Naive thymus-derived CD8-positive, alpha-beta T cell (primary cell): ENCODE data around the gene NKX2-1. TPM values are rescaled to one million over a fixed set of nuclear protein-coding genes. Genes with fewer than 3 reads are reported as not detected.
"Not testable (repeated sequence)": the region's sequence is repeated elsewhere in the genome, so short reads cannot be mapped to it uniquely, and the experiment has no call there.

Source experiments
- ATAC-seq, 2 donors: fragments of 150-1000 bp; cut with Tn5 transposase in 1 of 2; sonication (Bioruptor Pico), chemical (Tn5 transposase) in 1 of 2; 1 replicate in 1 of 2; 2 replicates in 1 of 2; pipeline ENCODE4 v1.10.0; 2021; ENCODE audit warnings: mild to moderate bottlenecking in 2 of 2, moderate library complexity in 2 of 2
- POLR2A ChIA-PET: fragments of 350-600 bp; sonication (Branson Sonifier 250); formaldehyde crosslinking; loops from one replicate; lab custom pipeline; 2021; ENCODE audit warnings: antibody characterized with exemption; lab: Charles Lee
- DNase-seq, 10 donors: peaks; one replicate each; pipeline versions ENCODE4 v3.0.0 to v3.0.0-alpha.2; 2020 to 2022
- H3K27ac Mint-ChIP-seq, 10 donors: one replicate each; pipeline ENCODE4 v1.8.0; 2020 to 2022; ENCODE audit warnings: mild to moderate bottlenecking in 10 of 10, mixed read lengths in 10 of 10, moderate library complexity in 4 of 10, inconsistent platforms in 1 of 10
- H3K27me3 Mint-ChIP-seq, 5 donors: one replicate each; pipeline ENCODE4 v1.8.0; 2021 to 2022; ENCODE audit warnings: mixed read lengths in 5 of 5
- H3K36me3 Mint-ChIP-seq, 3 donors: one replicate each; pipeline ENCODE4 v1.8.0; 2020 to 2022; ENCODE audit warnings: mixed read lengths in 3 of 3, mild to moderate bottlenecking in 2 of 3, inconsistent platforms in 1 of 3
- H3K4me1 Mint-ChIP-seq, 4 donors: one replicate each; pipeline ENCODE4 v1.8.0; 2021 to 2022; ENCODE audit warnings: mixed read lengths in 4 of 4
- H3K4me3 Mint-ChIP-seq, 10 donors: one replicate each; pipeline ENCODE4 v1.8.0; 2020 to 2022; ENCODE audit warnings: mild to moderate bottlenecking in 10 of 10, mixed read lengths in 10 of 10, moderate library complexity in 6 of 10, inconsistent platforms in 1 of 10
- H3K9me3 Mint-ChIP-seq, 9 donors: one replicate each; pipeline ENCODE4 v1.8.0; 2020 to 2022; ENCODE audit warnings: mixed read lengths in 9 of 9, mild to moderate bottlenecking in 3 of 9, inconsistent platforms in 1 of 9, moderate library complexity in 1 of 9
- polyA plus RNA-seq, 3 donors: library from polyadenylated mRNA; unstranded; fragments of 300-500 nt; fragmentation: Illumina TruSeq; gene quantifications; one replicate each; pipeline ENCODE4 v1.2.3, GENCODE V29; 2021
- total RNA-seq, 8 experiments: library from RNA in 2 of 8; stranded (reverse) in 2 of 8; gene quantifications; one replicate each; pipeline ENCODE4 v1.2.3 and lab custom pipeline; 2021 to 2026

Gene NKX2-1
- total RNA-seq (not detected), polyA plus RNA-seq (not detected), total RNA-seq (lab: John Stamatoyannopoulos, UW) (0 reads per million in 6 experiments)

DNA sequence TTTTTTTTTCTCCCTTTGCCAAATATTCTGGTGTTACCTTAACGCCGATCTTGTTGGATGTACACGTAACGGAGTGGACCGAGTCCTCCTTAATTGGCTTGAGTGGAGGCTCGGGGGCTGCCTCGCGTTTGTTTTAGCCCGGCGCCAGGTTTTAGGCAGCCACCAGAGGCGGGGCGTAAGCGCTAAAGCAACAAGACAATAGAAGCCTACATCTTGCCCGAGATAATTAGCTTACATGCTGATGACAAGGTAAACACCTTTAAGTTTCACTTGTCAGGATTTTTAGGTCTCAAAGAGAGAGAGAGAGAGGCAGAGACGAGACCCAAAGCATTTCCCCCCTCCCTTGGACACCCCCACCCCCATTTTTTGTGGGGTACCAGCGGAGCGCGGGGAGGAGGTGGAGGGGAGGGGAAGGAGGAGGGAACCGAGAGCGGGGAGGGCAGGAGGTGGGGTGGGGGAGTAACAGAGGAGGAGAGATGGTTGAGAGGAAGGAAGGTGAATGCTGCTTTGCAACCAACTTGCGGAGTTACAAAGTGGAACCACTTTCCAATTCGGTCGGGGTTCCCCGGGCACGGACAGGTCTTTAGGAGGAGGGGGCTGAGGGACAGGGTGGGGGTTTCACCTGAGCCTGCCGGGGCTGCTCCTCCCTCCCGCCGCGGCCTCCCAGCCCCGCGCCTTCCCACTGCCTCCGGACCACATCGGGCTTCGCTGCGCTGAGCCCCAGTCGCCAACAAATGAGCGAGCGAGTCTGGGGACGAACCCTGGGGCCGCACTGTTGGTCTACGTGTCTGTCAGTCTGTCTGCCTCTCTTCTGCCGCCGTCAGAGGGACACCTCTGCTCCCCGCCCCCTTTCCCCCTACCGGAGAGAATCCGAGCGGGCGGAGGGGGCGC is at the start of gene NKX2-1:
Gene NKX2-1 (minus strand): TSS at position 802 of the 891 bp plus-strand sequence. CDS start 103 bp downstream, at position 699.
- Mint-ChIP-seq H3K4me3 (peak within 1 kb of the TSS; percentile 48 to 81 (median 70)), H3K4me1 (peaks cover 7 to 32% (median 20%) of the 10 kb centered on the region in 4 donors), H3K27me3 (peaks cover 33 to 71% (median 52%) of the 10 kb centered on the region in 5 donors), H3K27ac (peak within 1 kb of the TSS in 2 of 10 donors; percentile 15 to 75), H3K9me3 (peaks cover 0 to 10% (median 0%) of the 10 kb centered on the region in 9 donors), H3K36me3 (peaks cover 0 to 2% (median 0%) of the 10 kb centered on the region in 3 donors)
- POLR2A ChIA-PET: no interaction called here
- DNase-seq (no peak), ATAC-seq (no peak)

DNA sequence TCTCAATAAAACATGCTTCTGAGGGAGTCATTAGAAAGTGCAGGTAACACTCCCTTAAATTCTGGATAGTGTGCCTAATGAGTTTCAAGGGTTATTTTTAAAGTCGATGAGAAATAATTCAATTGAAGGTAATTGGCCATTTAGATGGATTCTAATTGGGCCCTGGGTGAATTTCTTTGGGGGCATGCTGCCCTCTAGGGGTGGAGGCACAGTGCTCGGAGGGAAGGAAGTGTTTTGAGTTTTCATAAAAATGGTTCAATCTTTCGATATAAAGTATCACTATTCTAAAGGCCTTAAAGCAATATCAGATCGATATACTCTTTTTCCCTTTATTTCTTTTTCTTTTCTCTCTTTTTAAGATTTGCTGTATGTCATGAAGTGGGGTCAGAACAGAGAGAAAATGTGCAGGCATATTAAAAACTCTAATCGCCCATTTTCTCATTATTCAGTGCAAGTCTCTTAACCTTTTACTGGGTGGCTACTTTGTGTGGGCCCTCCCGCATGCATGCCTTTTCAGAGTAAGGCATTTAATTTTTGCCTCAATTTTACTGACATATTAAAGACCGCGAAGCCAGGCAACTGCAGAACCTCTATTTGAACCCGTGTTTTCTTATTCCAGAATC is 36.9 kb upstream of the NKX2-1 start:
- Mint-ChIP-seq H3K27me3 (peaks cover 9 to 26% (median 13%) of the 10 kb centered on the region in 5 donors), H3K4me1 (no peaks in the 10 kb centered on the region), H3K27ac (no peak overlapping the region), H3K4me3 (no peak overlapping the region), H3K36me3 (no peaks in the 10 kb centered on the region), H3K9me3 (no peaks in the 10 kb centered on the region)
- DNase-seq: no peak
- no peak for ATAC-seq
- POLR2A ChIA-PET: no interaction called here

DNA sequence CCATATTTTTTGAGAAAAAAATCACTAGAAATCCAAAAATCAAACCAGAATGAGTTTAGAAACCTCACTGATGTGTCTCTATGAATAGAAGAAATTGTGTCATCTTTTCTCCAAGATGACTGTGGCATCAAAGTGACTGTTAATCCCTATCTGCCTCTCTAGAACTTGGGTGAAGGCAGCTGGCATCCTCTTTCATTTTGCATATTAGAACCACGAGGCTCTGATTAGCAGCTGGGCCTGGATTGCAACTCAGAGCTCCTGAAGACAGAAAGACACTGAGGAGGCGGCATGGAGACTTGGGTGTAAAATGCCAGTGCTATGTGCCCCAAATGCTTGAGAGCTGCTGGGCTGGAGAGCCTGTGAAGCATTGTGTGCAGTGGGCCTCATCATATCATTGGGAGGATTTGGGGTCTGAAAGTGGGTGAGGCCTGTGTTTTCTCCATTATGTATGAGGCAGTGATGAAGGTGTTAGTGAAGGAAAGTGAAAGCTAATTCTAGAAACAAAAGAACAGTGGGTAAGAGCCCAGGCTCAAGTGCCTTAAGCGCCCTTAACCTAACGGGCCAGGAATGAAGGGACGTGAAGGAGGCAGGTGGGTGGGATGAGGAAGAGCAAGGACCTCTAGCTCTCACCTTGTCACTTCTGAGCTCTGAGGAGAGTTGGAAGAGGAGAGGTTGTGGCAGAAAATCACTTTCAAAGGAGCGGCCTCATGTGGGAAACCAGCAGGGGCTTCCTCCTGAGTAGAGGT is 36.1 kb upstream of the NKX2-1 start:
- ATAC-seq (no peak), DNase-seq (no peak)
- no peak overlapping the region for H3K27ac Mint-ChIP-seq
- no peak overlapping the region for H3K4me3 Mint-ChIP-seq
- POLR2A ChIA-PET: no interaction called here
- no peaks in the 10 kb centered on the region for H3K9me3 Mint-ChIP-seq
- H3K36me3 Mint-ChIP-seq: no peaks in the 10 kb centered on the region
- peaks cover 8 to 19% (median 9%) of the 10 kb centered on the region in 5 donors for H3K27me3 Mint-ChIP-seq
- H3K4me1 Mint-ChIP-seq: no peaks in the 10 kb centered on the region

DNA sequence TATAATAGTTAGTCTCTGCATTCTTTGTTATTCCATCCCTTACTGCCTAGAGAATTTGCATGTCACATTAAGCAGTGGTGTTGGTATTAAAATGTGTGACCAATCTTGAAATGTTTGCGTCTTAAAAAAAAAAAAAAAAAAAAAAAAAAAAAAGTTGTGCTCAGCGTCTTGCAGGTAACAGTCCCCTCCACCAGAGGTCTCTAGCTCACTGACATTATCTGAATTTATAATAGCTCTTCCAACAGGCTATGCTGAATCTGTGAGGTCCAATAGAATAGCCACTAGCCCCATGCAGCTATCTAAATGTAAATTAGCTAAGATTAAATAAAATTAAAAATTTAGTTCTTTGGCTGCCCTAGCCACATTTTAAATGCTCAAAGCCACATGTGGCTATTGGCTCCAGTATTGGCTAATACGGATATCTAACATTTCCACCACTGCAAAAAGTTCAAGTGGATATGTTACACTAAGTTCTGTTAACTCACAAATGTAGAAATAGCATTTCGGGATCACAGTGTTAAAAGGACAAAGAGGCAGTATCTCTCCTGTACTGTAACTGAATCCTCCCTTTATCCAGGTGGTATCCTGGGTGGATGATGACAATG is 33.7 kb upstream of the NKX2-1 start:
- Mint-ChIP-seq H3K27me3 (peaks cover 0 to 12% (median 7%) of the 10 kb centered on the region in 5 donors), H3K4me1 (no peaks in the 10 kb centered on the region), H3K36me3 (no peaks in the 10 kb centered on the region), H3K4me3 (no peak overlapping the region), H3K9me3 (no peaks in the 10 kb centered on the region), H3K27ac (no peak overlapping the region)
- DNase-seq: peak in 2 of 10 donors; percentile 4 to 8
- no peak for ATAC-seq
- POLR2A ChIA-PET: no interaction called here

DNA sequence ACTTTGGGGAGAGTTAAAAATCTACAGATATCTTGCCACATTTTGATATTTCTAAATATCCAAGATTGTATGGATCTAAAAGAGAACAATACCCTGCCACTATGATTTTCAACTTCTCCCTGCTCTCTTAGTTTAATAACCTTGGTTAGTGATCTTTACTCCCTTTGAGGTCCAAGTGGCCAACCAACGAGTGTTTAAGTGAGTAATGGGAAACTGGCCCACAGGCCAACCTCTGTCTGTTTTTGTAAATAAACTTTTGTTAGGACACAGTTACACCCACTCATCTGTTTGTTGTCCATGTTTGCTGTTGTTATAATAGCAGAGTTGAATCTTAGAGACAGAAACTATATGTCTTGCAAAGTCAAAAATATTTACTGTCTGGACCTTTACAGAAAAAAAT is 30.9 kb upstream of the NKX2-1 start:
- Mint-ChIP-seq H3K9me3 (no peaks in the 10 kb centered on the region), H3K36me3 (no peaks in the 10 kb centered on the region), H3K27ac (no peak overlapping the region), H3K4me1 (no peaks in the 10 kb centered on the region), H3K27me3 (peaks cover 1 to 20% (median 12%) of the 10 kb centered on the region in 5 donors), H3K4me3 (no peak overlapping the region)
- POLR2A ChIA-PET: no interaction called here
- ATAC-seq: no peak
- no peak for DNase-seq

DNA sequence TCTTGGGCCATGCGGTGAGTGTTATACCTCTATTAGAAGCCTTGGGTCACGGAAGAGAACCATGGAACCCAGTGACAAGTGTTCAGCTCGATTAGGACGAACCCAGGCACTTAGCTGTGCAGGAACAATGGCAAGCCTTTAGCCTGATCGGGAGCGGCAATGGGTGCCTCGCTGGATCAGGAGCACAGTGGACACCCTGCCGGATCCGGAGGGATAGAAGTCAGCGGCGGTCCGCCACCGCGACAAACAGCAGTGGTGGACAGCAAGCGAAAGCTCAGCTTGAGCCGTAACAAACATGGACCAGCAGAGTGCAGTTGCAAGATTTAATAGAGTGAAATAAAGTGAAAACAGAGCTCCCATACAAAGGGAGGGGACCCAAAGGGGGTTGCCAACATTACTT is 24.2 kb upstream of the NKX2-1 start:
- H3K27me3 Mint-ChIP-seq: peaks cover 7 to 58% (median 20%) of the 10 kb centered on the region in 5 donors
- H3K4me3 Mint-ChIP-seq, H3K27ac Mint-ChIP-seq, ATAC-seq, H3K36me3 Mint-ChIP-seq, H3K9me3 Mint-ChIP-seq, H3K4me1 Mint-ChIP-seq, POLR2A ChIA-PET, DNase-seq: not testable (repeated sequence)

DNA sequence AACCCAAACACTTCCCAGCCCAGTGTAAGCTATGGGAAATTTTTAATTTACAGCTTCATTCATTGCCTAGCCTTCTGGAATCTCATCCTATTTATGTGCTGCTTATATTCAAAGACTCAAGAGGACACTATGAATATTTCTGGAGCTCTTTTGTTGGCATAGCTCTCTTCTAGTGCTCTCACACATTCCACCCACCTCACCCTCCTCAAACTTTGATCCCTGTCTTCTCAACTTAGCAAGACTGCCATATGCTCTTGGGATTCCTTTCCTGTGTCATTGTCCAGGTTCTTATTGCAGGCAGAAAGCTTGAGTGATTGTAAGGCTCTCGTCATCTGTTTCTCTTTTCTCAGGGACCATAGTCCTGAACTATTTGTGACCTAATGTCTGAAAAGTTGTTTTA is 18.0 kb upstream of the NKX2-1 start:
- DNase-seq: no peak
- H3K4me3 Mint-ChIP-seq: no peak overlapping the region
- ATAC-seq: no peak
- no peak overlapping the region for H3K27ac Mint-ChIP-seq
- peaks cover 4 to 41% (median 10%) of the 10 kb centered on the region in 9 donors for H3K9me3 Mint-ChIP-seq
- peaks cover 0 to 9% (median 4%) of the 10 kb centered on the region in 3 donors for H3K36me3 Mint-ChIP-seq
- H3K4me1 Mint-ChIP-seq: no peaks in the 10 kb centered on the region
- peaks cover 8 to 52% (median 20%) of the 10 kb centered on the region in 5 donors for H3K27me3 Mint-ChIP-seq
- POLR2A ChIA-PET: no interaction called here

DNA sequence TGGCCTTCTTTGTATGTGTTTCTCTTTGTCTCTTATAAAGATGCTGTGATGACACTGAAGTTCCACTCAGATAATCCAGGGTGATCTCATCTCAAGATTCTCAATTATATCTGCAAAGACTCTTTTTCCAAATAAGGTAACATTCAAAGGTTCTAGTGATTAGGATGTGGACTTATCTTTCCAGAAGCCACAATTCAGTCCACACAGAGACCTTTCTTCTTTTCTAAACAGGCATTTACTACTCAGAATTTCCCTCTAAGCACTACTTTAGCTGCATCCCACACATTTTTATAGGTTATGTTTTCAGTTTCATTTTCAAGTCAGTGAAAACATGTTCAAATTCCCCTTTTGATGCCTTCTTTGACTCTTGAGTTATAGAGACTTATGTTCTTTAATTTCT is 9.0 kb upstream of the NKX2-1 start:
- peaks cover 0 to 25% (median 6%) of the 10 kb centered on the region in 9 donors for H3K9me3 Mint-ChIP-seq
- peaks cover 0 to 25% (median 0%) of the 10 kb centered on the region in 3 donors for H3K36me3 Mint-ChIP-seq
- no peak for ATAC-seq
- peaks cover 41 to 78% (median 47%) of the 10 kb centered on the region in 5 donors for H3K27me3 Mint-ChIP-seq
- H3K4me3 Mint-ChIP-seq: no peak overlapping the region
- POLR2A ChIA-PET: no interaction called here
- no peak for DNase-seq
- peaks cover under 1 to 9% (median 5%) of the 10 kb centered on the region in 4 donors for H3K4me1 Mint-ChIP-seq
- H3K27ac Mint-ChIP-seq: no peak overlapping the region

DNA sequence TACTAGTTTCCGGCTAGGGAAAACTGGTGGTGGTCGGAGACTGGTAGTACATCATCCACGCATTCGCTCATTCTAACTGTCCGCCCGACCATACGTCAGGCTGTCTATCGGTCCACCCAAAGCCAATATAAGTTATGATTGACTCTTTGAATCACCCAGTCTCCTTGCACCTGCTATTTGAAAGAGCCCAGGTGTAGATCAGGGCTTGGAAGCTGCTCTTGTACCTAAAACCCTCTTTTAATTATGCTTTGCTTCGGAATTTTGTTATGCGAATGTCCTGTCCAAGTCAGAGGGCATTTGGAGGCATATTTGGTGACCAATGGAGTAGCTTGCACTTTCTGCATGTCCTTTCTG is 5.7 kb upstream of the NKX2-1 start:
- no peak for DNase-seq
- no peak overlapping the region for H3K27ac Mint-ChIP-seq
- H3K27me3 Mint-ChIP-seq: peaks cover 51 to 96% (median 70%) of the 10 kb centered on the region in 5 donors
- ATAC-seq: no peak
- peaks cover 0 to 25% (median 7%) of the 10 kb centered on the region in 9 donors for H3K9me3 Mint-ChIP-seq
- H3K36me3 Mint-ChIP-seq: peaks cover 0 to 25% (median 2%) of the 10 kb centered on the region in 3 donors
- peaks cover 5 to 31% (median 16%) of the 10 kb centered on the region in 4 donors for H3K4me1 Mint-ChIP-seq
- POLR2A ChIA-PET: no interaction called here
- peak overlapping the region in 1 of 10 donors; percentile 26 for H3K4me3 Mint-ChIP-seq

DNA sequence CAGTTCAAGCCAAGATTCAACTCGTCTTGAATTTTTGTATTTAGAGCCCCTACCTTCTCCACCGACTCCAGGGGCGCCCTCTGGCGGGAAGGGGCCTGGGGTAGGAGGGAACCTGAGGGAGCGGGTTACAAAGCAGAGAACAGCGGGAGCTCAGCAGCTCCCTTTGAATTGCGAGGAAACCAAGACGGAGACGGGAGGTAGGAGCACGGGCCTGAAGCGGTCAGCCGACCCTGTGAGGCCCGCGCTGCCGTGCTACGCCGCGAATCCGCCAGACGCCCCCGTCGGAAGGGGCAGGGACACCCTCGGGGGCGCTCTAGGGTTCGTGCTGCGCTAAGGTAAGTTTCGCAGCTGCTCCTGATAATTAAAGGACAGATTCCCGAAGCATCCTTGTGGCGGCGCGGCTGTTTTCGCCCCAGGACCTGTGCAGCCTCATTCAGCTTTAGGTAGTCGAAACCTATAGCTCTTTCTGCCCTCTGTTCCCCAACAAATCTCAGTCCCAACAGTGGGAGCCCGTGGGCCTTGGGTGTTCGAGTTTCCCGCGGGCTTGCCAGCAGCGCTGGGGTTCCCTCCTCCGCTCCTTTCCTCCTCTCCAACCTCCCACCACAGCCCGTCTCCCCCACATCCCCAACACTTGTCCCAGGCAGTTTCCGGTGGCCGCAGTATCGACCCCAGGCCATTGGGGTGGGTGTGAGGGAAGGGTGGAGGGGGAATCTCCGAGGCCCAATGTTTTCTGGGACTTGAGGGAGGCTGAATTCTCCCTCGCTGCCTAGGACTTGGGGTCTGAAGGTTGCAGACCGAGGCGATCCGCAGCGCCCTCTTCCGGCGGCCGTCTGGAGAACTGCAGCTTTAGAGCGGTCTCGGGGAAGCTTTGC is 5.1 kb upstream of the NKX2-1 start:
- Mint-ChIP-seq H3K27ac (no peak overlapping the region), H3K27me3 (peaks cover 50 to 90% (median 67%) of the 10 kb centered on the region in 5 donors), H3K9me3 (peaks cover 0 to 25% (median 7%) of the 10 kb centered on the region in 9 donors), H3K36me3 (peaks cover 0 to 25% (median 2%) of the 10 kb centered on the region in 3 donors), H3K4me3 (peak overlapping the region in 1 of 10 donors; percentile 26), H3K4me1 (peaks cover 5 to 34% (median 18%) of the 10 kb centered on the region in 4 donors)
- no peak for ATAC-seq
- DNase-seq: no peak
- POLR2A ChIA-PET: no interaction called here

DNA sequence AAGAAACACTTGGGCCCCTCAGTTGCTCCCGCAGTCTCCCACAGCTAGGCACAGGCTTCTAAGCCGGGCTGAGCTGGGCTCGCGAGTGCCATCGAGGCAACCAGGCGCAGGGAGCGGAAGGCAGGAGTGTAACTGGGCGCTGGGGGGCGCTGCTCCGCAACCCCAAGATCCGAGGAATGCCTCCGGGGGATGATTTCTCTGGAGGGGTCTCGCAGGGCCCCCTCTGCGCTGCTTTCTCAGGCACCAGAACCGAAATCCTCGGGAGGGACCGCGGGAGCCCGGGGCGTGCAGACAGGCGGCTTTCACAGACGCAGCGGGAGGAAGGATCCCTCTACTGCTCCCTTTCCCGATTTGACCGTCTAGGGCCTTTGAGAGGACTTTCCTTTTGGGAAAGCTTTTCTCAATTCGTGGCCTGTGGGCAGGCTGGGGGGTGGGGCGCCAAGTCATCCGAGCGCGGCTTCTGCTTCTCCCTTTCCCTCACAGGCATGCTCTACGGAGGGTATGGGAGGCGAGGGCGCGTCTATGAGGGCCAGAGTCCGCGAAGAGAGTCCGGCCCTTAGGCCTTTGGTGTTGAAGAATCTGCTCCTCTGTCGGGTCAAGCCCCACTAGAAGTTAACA is 4.3 kb upstream of the NKX2-1 start:
- H3K36me3 Mint-ChIP-seq: peaks cover 0 to 20% (median 2%) of the 10 kb centered on the region in 3 donors
- no peak for ATAC-seq
- H3K4me1 Mint-ChIP-seq: peaks cover 8 to 38% (median 22%) of the 10 kb centered on the region in 4 donors
- H3K27ac Mint-ChIP-seq: peak overlapping the region in 1 of 10 donors; percentile 63
- no peak for DNase-seq
- H3K4me3 Mint-ChIP-seq: peak overlapping the region in 2 of 10 donors; percentile 51 to 55
- H3K9me3 Mint-ChIP-seq: peaks cover 0 to 18% (median 7%) of the 10 kb centered on the region in 9 donors
- POLR2A ChIA-PET: no interaction called here
- peaks cover 52 to 89% (median 68%) of the 10 kb centered on the region in 5 donors for H3K27me3 Mint-ChIP-seq
